ENCODE measurements around the gene RAB29.

GRCh38 chr1:205756552-205756951 lies 18.7 kb downstream of the RAB29 start:
- TF ChIP-seq CREB1 (IDR thresholded peaks at IDR 0.05; ENCODE audit: low read depth) (no peak), REST (IDR thresholded peaks at IDR 0.05; ENCODE audit: low read depth) (no peak)

All from Ishikawa (cell line).